Ramos (cell line): ENCODE results near the gene MTHFS.
"Not testable (repeated sequence)": the region's sequence is repeated elsewhere in the genome, so short reads cannot be mapped to it uniquely, and the experiment has no call there.

Source experiments
- in situ Hi-C: fragments of 300-500 bp; cut with MboI; formaldehyde crosslinking; loops from one replicate; pipeline ENCODE4 v1.14.3; 2022; ENCODE audit warnings: low sequenced_read_pairs; ENCODE audit not compliant: unreplicated experiment

MTHFS gene

DNA sequence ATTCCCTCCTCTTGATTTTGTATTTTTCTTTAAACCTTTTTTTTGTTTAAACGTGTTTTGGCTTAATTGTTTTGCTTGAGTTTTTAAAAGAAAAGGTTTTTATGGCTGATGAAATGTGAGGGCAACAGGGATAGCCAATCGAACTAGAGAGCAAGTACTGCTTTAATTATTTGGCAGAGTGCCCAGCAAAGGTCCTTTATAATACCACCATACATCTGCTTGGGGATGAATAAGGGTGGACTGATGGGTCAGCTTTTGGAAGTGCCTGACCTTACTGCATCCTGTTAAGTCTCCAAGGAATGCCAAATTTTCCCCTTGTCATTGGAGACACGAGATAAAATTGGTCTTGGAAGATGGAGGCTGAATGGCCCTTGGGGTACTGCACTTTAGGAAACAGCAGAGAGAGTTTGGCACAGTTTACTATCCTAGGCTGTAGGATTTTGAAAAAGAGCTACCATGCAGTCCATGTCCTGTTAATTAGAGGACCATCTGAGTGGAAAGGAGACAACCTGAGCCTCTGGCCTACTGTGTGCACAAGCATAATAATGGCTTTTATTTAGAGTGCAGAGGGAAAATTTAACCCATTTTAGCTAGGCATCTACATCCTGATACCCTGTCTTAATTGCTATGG is 19.8 kb upstream of the MTHFS start:
- in situ Hi-C loops = no loop called here

DNA sequence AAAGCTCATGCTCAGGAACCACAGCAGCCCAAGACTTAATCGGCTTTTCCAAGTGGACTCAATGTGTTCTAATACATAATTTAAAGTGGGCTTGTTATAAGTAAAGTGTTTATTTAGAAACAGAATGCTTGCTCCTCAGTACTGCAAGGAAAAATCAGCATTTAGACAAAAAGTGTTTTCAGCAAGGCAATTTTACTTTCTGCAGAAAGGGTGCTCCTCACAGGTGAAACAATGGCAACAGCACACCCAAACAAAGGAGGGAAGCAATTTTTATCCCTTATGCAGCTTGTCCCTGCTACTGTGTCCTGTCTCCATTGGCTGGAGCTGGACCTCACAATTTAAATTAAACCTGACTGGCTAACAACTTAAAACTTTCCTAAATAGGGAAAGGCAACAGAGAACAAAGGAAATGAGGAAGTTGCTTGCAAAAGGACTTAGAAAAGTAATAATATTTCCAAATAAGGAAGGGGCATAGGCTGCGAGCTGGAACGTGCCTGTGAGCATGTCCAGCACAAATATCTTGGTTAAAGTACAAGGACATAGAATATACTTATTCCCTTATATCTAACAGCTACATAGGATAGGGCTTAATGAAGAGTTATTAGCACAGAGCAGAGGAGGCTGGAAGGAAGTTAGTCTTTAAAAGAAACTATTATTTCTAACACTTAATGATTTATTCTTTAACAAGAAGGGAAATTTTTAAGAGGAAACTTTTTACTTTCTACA is 19.1 kb upstream of the MTHFS start:
- in situ Hi-C loops = not testable (repeated sequence)

DNA sequence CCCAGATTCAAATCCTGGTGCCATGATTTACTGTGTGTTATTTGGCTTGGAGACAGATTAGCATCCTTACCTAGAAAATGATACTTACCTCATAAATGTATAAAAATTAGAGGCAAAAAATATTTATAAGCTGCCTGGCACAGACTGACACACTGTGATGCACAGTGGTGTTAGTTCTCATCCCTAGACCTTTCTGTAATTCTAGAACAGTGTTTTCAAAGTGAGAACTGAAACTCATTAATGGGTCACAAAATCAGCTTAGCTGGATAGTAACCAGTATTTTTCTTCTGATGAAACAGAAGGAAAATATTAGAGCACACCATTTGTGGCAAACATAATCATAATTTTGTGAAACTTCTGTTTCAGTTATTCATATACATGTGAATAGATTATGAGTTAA is 17.9 kb upstream of the MTHFS start:
- in situ Hi-C loops = no loop called here

DNA sequence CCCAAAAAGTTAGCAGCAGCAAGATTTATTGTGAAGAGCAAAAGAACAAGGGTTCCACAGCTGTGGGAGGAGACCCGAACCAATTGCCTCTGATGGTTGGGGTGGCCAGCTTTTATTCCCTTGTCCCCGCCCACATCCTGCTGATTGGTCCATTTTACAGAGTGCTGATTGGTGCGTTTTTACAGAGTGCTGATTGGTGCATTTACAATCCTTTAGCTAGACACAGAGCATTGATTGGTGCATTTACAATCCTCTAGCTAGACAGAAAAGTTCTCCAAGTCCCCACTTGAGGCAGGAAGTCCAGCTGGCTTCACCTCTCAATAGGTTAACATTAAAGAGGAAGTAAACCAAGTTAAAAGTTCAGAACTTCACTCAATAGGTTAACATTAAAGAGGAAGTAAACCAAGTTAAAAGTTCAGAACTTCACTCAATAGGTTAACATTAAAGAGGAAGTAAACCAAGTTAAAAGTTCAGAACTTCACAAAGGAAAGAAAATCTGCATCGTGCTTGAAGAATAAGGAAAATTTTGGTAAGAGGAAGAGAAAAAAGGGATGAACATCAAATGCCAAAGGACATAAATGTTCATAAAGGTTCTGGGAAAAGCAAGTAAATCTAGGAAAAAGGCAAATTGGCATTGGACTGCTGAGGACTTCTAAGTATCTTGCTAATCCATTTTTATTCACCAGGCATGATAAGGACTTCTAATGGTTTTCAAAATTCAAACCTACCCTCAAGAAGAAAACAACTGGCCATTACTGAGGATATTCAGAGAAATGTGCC is 12.9 kb upstream of the MTHFS start:
- in situ Hi-C loops = not testable (repeated sequence)

DNA sequence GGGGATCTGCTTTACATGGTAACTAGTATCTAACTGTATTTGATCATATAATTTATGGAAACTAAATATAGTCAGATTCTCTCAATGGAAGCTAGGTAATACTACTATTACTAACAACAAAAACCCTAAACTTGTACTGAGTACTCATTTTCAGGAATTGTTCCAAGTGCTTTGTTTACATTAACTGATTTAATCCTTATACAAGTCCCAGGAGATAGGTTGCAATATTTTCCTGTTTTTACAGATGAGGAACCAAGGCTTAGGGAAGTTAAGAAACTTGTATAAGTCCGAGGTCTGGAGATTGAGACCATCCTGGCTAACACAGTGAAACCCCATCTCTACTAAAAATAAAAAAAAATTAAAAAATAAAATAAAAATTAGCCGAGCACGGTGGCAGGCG is 7.5 kb upstream of the MTHFS start:
- in situ Hi-C loops = no loop called here

DNA sequence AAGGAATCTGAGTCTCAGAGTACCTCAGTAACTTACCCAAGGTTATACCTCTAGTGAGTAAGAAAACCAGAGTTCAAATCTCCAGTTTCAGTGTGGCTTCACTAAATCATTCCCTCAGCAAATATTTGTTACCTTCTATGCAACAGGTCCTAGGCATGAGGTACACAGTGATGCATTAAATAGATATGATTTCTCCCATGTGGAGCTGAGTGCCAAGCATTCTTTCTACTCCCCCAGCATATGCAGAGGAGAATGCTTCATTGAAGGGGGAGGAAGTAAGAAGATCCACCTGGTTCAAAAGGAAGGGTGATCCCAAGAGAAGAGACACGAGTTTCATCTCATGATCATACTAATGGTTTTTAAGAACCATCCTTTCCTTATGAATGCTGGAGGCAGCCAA is 6.8 kb upstream of the MTHFS start:
- in situ Hi-C loops = no loop called here

DNA sequence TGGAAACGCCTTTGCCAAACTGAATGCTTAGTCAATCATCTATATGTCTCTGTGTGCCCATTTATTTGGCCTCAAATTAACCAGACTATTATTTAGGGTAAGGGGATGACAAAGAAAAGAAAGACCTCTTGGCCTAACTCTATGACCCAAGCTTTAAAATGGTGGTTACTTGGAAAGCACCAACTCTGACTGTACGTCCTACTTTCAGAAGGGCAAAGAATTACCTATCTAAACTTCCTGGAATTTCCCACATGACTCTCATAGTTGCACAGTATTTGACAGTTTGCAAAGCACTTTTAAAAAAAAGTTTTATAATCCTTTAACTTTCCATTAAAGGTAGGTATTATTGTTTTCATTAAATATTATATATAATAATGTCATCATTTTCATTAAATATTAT is 6.3 kb upstream of the MTHFS start:
- in situ Hi-C loops = no loop called here

DNA sequence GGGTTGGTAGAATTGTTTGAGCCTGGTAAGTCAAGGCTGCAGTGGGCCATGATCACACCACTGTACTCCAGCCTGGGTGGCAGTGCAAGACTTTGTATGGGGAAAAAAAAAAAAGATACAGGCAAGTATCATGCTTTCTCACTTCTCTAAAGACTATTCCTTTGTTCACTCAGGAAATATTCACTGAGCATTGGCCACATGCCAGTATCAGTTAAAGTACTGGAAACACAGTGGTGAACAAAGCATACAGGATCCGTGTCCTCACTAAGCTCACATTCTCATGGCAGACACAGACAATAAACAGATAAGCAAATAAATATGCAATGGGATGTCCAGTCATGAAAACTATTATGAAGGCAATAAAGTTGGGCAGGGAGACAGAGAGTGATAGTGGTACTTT is 5.1 kb upstream of the MTHFS start:
- in situ Hi-C loops = no loop called here

DNA sequence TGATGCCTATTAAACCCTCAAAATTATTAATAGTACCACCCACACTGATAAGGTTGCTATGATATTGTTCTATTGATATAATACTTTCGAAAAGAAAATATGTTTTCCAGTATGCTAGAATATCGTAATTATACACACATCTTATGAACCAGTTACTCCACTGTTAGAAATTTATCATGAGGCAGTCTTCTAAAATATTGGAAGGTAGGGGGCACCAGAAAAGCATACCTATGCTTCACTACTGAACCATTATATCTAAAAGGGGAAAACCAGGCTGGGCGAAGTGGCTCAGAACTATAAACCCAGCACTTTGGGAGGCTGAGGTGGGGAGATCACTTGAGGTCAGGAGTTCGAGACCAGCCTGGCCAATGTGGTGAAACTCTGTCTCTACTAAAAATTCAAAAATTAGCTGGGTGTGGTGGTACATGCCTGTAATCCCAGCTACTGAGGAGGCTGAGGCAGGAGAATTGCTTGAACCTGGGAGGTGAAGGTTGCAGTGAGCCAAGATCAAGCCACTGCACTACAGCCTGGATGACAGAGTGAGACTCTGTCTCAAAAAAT is 4.1 kb upstream of the MTHFS start:
- in situ Hi-C loops = not testable (repeated sequence)

DNA sequence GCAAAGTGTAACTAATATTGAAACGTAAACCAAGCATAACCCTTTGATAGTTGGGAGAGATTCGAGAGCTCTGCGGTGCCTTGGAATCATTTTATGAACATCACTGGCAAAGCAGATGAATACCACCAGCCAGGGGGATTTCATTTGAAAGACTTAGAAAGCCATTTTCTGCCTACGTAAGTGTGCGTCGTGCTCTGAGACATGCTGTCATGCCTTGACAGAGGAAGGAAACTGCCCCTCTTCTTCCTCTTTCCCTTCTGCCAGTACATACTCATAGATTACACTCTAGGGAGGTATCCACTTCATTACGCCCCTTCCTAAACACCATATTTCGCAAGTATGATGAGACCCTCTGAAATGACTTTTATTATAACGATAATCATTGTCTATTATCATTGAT is 3.3 kb upstream of the MTHFS start:
- in situ Hi-C loops = no loop called here

DNA sequence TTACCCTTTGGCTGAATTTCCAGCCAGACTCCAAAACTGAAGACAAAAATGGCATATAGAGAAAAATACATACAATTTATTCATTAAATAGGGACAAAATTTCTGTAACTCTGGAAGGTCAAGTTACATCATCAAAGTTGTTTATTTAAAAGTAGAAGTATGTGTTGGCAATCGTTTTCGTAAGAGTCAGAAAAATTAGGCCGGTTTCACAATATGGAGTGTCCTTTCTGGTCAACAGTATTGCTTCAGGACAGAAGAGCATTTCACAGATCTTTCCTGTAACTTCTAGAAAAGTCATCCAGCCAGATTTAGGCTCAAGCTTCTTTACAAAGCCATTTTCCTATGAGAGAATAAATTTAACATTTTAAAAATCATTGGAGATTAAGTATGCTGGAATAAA is 2.0 kb upstream of the MTHFS start:
- in situ Hi-C loops = not testable (repeated sequence)

DNA sequence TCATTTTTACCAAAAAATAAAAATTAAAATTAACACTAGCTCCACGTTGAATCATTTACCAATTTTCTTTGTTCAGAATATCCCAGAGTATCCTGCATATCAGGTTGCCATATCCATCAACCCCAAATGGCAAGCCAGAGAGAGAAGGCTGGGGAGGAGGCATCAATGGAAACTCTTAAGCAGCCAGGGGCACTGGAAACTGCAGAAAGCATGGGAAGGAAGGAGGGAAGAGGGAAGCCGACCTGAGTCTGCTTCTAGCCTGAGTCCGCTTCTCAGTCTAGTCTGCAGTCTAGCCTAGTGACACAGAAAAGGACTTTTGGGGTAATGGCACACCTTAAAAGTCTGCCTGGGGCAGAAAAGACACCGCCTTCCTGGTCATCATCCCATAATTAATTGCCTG is 1.6 kb upstream of the MTHFS start:
- in situ Hi-C loops = no loop called here

DNA sequence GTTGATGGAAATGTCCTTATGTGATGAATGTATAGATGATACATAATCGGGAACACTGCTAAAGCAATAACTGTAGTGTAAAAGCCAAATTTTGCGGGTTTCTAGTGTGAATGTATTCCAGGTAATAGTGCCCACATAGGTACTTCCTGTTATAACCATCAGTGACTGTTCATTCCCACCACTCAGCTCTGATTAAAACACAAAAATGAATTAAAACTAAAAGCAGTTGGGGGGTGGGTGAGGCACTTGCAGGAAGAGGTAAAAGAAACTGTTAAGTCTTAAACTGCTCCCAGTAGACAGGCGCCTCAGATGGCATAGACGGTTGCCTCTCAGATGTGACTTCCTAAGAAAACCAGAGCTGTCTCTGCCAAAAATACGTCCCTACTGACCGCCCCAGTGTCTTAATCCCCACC is 893 bp upstream of the MTHFS start:
- in situ Hi-C loops = no loop called here

DNA sequence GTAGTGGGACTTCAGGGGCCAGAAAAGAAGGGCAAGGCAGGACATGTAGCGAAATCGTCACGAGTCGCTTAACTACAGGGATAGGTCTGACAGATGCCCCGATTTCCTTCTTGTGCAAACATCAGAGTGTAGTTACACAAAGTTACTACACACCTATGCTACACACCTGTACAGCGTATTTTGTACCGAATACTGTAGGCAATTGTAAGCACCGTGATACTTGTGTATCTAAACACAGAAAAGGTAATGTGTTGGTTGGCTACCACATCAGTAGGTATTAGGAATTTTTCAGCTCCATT is 515 bp upstream of the MTHFS start:
- in situ Hi-C loops = no loop called here

DNA sequence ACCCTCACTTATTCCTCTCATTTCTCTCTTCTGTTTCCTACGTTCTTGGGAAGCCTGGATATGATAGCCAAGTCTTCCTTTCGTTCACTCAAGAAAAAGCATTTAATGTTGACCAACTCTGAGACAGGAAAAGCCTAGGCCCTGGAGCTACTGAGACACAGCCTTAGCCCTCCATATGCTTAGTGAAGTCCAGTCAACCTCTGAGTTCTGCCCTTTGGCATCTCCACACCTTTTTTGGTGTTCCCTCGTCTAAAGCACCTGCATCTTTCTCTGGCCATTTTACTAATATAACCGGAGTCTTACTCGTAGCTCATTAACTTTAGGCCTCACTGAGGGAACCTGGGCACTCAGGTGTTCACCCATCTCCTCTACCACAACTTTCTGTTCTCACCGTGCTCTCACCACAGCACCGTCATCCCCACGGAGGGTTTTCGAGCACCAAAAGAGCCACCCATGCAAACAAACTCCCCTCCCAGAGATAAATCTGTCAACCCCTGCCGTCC is 632 bp downstream of the MTHFS start:
- in situ Hi-C loops = no loop called here

DNA sequence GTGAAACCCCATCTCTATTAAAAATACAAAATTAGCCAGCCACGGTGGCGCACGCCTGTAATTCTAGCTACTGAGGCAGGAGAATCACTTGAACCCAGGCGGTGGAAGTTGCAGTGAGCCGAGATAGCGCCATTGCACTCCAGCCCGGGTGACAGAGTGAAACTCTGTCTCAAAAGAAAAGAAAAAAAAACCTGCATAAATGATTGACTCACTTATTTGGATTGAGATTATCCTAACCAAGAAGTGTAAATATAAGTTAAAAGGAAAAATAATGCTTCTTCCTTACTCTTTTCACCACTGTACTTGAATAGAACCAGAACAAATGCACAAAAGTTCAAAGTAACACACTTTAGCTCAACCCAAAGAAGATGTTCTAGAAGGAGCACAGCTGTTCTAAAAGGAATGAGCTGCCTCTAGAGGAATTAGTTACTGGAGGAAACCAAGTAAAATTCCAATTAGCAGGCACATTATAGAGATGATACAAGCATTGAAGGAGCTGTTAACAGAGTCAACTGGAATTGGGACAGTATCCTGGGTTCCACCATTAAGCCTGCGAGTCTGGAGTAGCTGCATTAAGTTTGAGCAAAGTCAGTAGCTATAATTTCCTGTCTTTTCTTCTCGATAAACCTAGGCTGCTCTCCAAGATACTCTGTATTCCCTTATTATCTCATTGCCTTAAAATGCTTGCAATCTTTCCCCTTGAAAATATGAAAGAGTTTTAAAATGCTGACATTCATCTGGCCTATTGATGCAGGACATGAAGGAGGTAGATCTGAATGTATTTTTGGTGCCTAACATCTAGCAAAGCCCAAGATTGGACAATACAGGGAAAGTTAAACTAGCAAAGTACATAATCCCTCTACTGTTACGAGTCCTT is 9.5 kb downstream of the MTHFS start:
- in situ Hi-C loops = no loop called here

DNA sequence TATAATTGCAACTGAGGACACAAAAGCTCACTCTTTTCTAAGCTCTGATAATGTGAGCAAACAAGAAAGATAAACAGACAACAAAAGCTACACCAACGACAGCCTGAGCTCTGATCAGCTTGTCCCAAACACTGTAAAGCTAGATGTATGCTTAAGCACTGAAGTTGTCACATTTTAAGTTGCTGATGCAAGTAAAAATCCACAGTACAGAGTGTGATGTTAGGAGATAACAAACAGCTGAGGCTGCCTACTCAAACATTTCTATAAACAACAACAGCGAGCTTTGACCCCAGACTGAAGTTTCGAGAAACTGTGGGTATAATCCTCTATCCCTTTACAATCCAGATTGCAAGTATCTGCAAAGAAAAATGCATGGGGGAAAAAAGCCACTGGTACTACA is 10.7 kb downstream of the MTHFS start:
- in situ Hi-C loops = no loop called here

DNA sequence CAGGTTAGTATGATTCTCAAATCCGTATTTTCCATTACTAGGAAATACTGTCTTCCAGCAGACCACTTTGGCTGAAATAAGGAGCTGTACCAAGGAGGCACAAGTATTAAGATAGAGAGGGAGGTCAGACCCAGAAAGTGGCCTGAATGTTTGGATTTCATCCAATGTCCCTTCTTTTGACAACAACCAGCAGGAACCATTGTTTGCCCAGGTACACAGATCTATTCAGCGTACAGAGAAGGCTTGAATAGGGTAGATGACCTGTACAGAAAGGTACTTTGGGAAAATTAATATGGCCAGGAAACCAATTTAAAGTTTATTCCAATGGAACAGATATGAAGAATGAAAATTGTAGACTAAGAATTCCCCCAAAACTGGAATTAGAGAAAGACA is 12.6 kb downstream of the MTHFS start:
- in situ Hi-C loops = no loop called here

DNA sequence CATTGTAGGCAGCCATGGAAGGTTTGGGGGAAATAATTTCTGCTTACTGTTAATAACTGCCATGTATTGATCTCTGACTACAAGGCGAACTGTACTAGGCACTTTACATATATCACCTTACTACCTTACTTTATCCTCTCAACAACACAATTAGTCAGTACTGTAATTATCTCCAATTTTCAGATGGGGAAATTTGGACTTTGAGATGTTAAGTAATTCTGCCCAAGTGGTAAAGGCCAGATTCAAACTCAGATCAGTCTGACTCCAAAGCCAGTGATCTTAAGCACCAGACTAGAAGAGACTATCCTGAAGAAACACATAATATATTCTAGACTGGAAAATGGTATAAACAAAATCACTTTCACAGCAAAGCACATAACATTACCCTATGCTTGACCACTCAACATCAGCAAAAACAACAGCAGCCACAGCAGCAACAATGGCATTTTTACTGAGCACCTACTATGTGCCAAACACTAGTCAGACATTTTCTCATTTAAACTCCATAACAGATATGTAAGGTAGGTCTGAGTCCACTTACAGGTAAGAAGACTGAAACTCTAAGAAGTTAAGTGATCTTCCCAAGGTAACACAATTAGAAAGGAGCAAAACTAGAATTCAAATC is 13.1 kb downstream of the MTHFS start:
- in situ Hi-C loops = no loop called here

DNA sequence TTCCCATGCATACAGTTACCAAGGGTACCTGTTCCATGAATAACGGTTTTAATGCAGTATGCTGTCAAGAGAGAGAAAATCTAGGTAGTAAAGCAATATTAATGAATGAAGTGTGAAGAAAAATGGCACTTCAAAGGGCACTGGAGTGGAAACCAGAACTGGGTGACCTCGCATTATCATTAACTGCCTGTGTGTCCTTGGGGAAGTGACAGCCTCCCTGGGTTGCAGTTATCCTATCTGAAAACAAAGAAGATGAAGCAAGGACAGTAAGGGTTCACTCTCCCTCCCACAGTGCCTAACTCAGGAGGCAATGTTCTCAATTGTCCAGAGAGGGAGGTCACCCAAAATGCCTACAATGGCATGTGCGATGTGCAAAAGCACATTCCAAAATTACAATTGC is 15.1 kb downstream of the MTHFS start:
- in situ Hi-C loops = no loop called here
